ENCODE results near the gene CHN2. TPM values are rescaled to one million over a fixed set of nuclear protein-coding genes. Genes with fewer than 3 reads are reported as not detected.

The CHN2 gene
- total RNA-seq, 4 donors from 2014 or later, result 8.0 to 9.8 (median 8.9) TPM

DNA sequence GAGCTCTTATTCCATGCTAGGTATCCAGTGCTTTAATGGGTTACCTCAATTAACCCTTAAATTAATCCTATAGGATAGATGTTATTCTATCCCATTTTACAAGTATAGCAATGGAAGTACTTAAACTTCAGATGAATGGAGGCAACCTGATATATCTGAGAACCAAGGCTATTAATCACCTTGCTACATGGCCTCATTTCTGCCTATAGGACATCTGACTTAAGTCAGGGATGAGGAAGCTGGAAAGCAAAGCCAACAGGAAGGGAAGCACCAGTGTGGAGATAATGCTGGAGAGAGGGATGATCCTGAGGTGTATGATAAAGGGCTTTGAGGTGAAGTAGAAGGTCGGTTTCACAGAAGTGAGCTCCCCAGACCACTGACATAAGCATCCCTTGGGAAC is 132.3 kb downstream of the CHN2 start:
- H3K9me3 ChIP-seq, result no peaks in the 10 kb centered on the region
- no peaks in the 10 kb centered on the region for H3K36me3 ChIP-seq
- TF ChIP-seq CTCF (IDR thresholded peaks at IDR 0.05), result no peak
- no peak for TF ChIP-seq EP300 (IDR thresholded peaks at IDR 0.05)
- no peak for TF ChIP-seq POLR2A (IDR thresholded peaks at IDR 0.05; ENCODE audit: low read depth)
- no peak for TF ChIP-seq POLR2AphosphoS5 (IDR thresholded peaks at IDR 0.05)
- H3K4me1 ChIP-seq, result peaks cover 0 to 18% (median 14%) of the 10 kb centered on the region in 4 donors
- H3K4me3 ChIP-seq, result no peak overlapping the region
- intact Hi-C loops (cut with DNase I), result no loop called here
- no peak for DNase-seq (ENCODE audit: extremely low spot score)
- 88% methylated on average over 1 of the region's 1 CpG for WGBS
- no peaks in the 10 kb centered on the region for H3K27me3 ChIP-seq
- H3K27ac ChIP-seq (replicated peaks in 1 of 4), result no peak overlapping the region

DNA sequence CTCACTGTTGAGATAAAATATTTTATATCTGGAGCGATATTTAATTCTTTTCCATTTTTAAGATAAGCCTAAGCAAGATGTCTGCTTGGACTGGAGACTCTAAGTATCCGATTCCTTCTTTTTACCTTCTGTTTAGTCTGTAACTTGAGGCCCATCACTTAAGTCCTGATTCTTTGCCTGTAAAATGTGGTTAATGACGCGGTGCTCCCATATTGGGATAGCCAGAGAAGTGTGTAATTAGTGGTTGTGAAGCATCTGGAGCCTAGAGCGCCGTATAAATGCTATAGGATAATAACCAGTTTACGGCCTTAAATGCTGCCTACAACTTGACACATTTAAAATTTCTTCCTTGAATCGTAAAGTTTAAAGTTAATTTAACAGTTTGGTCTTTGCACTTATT is 132.9 kb downstream of the CHN2 start:
- Histone ChIP-seq H3K4me1 (peaks cover 0 to 23% (median 17%) of the 10 kb centered on the region in 4 donors), H3K9me3 (no peaks in the 10 kb centered on the region), H3K36me3 (no peaks in the 10 kb centered on the region), H3K4me3 (no peak overlapping the region), H3K27ac (replicated peaks in 1 of 4) (no peak overlapping the region), H3K27me3 (no peaks in the 10 kb centered on the region)
- no peak for DNase-seq (ENCODE audit: extremely low spot score)
- TF ChIP-seq POLR2AphosphoS5 (IDR thresholded peaks at IDR 0.05), result no peak
- TF ChIP-seq POLR2A (IDR thresholded peaks at IDR 0.05; ENCODE audit: low read depth), result no peak
- no peak for TF ChIP-seq CTCF (IDR thresholded peaks at IDR 0.05)
- TF ChIP-seq EP300 (IDR thresholded peaks at IDR 0.05), result no peak
- 96% methylated on average over 8 of the region's 8 CpGs for WGBS
- intact Hi-C loops (cut with DNase I), result no loop called here

DNA sequence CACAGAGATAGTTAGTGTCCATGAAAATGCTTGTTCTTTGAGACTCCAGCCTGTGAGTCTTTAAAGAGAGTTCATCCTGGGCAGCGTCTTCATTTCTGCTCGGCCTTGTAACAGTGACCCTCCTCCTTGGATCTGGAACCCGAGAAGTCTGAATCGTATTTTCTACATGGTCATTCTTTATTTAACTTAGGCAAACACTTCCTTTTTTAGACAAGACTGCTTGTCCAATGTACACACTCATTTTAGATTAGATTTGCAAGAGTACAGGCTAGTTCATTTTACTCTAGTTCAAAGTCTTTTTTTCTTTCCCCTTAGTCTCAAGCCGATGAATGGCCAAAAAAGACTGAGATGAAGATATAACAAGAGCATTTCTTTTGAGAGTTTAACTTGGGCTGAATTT is 133.5 kb downstream of the CHN2 start:
- Histone ChIP-seq H3K4me3 (no peak overlapping the region), H3K4me1 (peaks cover 0 to 29% (median 17%) of the 10 kb centered on the region in 4 donors), H3K9me3 (no peaks in the 10 kb centered on the region), H3K27me3 (no peaks in the 10 kb centered on the region), H3K36me3 (no peaks in the 10 kb centered on the region), H3K27ac (replicated peaks in 1 of 4) (peak overlapping the region in 1 of 4 donors; percentile 7)
- DNase-seq (ENCODE audit: extremely low spot score), result no peak
- 35% methylated on average over 5 of the region's 5 CpGs for WGBS
- intact Hi-C loops (cut with DNase I), result no loop called here
- no peak for TF ChIP-seq POLR2A (IDR thresholded peaks at IDR 0.05; ENCODE audit: low read depth)
- no peak for TF ChIP-seq EP300 (IDR thresholded peaks at IDR 0.05)
- TF ChIP-seq CTCF (IDR thresholded peaks at IDR 0.05), result no peak
- no peak for TF ChIP-seq POLR2AphosphoS5 (IDR thresholded peaks at IDR 0.05)

DNA sequence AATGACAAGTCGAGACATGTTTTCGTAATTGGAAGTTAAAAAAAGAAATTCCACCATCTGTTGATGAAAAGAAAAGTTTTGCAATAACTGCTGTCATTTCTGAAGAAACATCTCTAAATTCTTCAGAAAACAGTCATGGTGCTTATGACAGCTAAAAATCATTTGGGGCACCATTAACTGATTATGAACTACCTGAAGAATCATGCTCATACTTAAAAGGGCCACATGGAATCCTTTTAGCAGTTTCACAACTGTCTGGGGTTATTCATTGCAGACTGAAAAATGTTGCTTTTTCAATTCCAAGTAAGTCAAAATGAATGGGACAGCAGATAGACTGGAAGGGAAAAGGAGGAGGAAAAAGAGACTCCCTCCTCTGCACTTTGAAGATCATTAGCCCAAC is 134.2 kb downstream of the CHN2 start:
- 55% methylated on average over 2 of the region's 2 CpGs for WGBS
- Histone ChIP-seq H3K4me1 (peaks cover 0 to 29% (median 17%) of the 10 kb centered on the region in 4 donors), H3K4me3 (no peak overlapping the region), H3K36me3 (no peaks in the 10 kb centered on the region), H3K9me3 (no peaks in the 10 kb centered on the region), H3K27ac (replicated peaks in 1 of 4) (no peak overlapping the region), H3K27me3 (no peaks in the 10 kb centered on the region)
- no peak for DNase-seq (ENCODE audit: extremely low spot score)
- TF ChIP-seq CTCF (IDR thresholded peaks at IDR 0.05) (no peak), POLR2AphosphoS5 (IDR thresholded peaks at IDR 0.05) (no peak), POLR2A (IDR thresholded peaks at IDR 0.05; ENCODE audit: low read depth) (no peak), EP300 (IDR thresholded peaks at IDR 0.05) (no peak)
- intact Hi-C loops (cut with DNase I), result no loop called here

GRCh38 chr7:29329686-29330085 is 135.1 kb downstream of the CHN2 start:
- Histone ChIP-seq H3K27ac (replicated peaks in 1 of 4) (no peak overlapping the region), H3K4me1 (peaks cover 0 to 29% (median 17%) of the 10 kb centered on the region in 4 donors), H3K9me3 (no peaks in the 10 kb centered on the region), H3K36me3 (no peaks in the 10 kb centered on the region), H3K4me3 (no peak overlapping the region), H3K27me3 (no peaks in the 10 kb centered on the region)
- intact Hi-C loops (cut with DNase I), result no loop called here
- no peak for DNase-seq (ENCODE audit: extremely low spot score)
- TF ChIP-seq POLR2A (IDR thresholded peaks at IDR 0.05; ENCODE audit: low read depth), result no peak
- TF ChIP-seq EP300 (IDR thresholded peaks at IDR 0.05), result no peak
- TF ChIP-seq CTCF (IDR thresholded peaks at IDR 0.05), result no peak
- no peak for TF ChIP-seq POLR2AphosphoS5 (IDR thresholded peaks at IDR 0.05)
- WGBS, result 64% methylated on average over 3 of the region's 3 CpGs
